ENCODE data around the gene PPT2. TPM values are rescaled to one million over a fixed set of nuclear protein-coding genes. Genes with fewer than 3 reads are reported as not detected.

Gene PPT2
- total RNA-seq, 1 experiment from 2014 or later = 46.3 TPM

- peaks cover 3 to 23% of the 10 kb centered on the region in 2 experiments; a peak in 2 of 4 replicates for H3K4me1 Mint-ChIP-seq
These were observed 12.6 kb downstream of the PPT2 start for GRCh38 chr6:32166411-32167061.

More at GRCh38 chr6:32166411-32167061, 12.6 kb downstream of the PPT2 start:
- Histone ChIP-seq H3K4me1 (ENCODE audit: insufficient read depth, low read length) (no peaks in the 10 kb centered on the region), H3K23ac (ENCODE audit: insufficient read length, low read depth, low read length) (no peak overlapping the region), H3K23me2 (ENCODE audit: insufficient read length, low read depth, low read length, poor library complexity, severe bottlenecking) (no peaks in the 10 kb centered on the region), H3K4me2 (ENCODE audit: insufficient read depth, insufficient read length, low read length) (no peak overlapping the region), H4K91ac (ENCODE audit: insufficient read length, low read depth, low read length) (no peak overlapping the region), H3K9ac (ENCODE audit: extremely low read depth, insufficient read length, low read length) (no peak overlapping the region), H3K79me1 (ENCODE audit: insufficient read depth, low read depth, low read length, poor library complexity, severe bottlenecking) (no peaks in the 10 kb centered on the region), H3T11ph (ENCODE audit: low read length) (no peak overlapping the region), H2BK20ac (ENCODE audit: low read depth, low read length, poor library complexity, severe bottlenecking) (no peak overlapping the region), H2AK5ac (ENCODE audit: insufficient read length, low read length) (no peak overlapping the region), H2BK120ac (ENCODE audit: low read depth, low read length, poor library complexity, severe bottlenecking) (no peak overlapping the region), H3K14ac (ENCODE audit: insufficient read depth, low read length) (no peak overlapping the region), H4K20me1 (ENCODE audit: control insufficient read depth, insufficient read depth, insufficient read length) (peaks cover 2% of the 10 kb centered on the region), H4K5ac (ENCODE audit: insufficient read length, low read depth, low read length) (no peak overlapping the region), H3K27ac (ENCODE audit: insufficient read length, low read depth, low read length) (no peak overlapping the region), H3K4ac (ENCODE audit: low read depth, low read length) (no peak overlapping the region), H2AFZ (ENCODE audit: low read length) (no peak overlapping the region), H3K18ac (ENCODE audit: insufficient read length, low read depth, low read length) (no peak overlapping the region), H2BK12ac (ENCODE audit: insufficient read length, low read depth, low read length) (no peak overlapping the region), H3K79me2 (ENCODE audit: insufficient read depth, low read length) (no peaks in the 10 kb centered on the region), H3K27me3 (ENCODE audit: insufficient read depth, low read length) (no peaks in the 10 kb centered on the region), H2BK5ac (ENCODE audit: insufficient read length, low read length) (no peak overlapping the region), H2BK15ac (ENCODE audit: low read depth, low read length) (no peak overlapping the region), H3K56ac (ENCODE audit: insufficient read length, low read depth, low read length) (no peak overlapping the region), H3K9me3 (ENCODE audit: control insufficient read depth, low read depth, low read length) (no peaks in the 10 kb centered on the region), H4K8ac (replicated peaks; ENCODE audit: insufficient read length, low read depth, low read length) (no peak overlapping the region)
- TF ChIP-seq, protein P1, sequence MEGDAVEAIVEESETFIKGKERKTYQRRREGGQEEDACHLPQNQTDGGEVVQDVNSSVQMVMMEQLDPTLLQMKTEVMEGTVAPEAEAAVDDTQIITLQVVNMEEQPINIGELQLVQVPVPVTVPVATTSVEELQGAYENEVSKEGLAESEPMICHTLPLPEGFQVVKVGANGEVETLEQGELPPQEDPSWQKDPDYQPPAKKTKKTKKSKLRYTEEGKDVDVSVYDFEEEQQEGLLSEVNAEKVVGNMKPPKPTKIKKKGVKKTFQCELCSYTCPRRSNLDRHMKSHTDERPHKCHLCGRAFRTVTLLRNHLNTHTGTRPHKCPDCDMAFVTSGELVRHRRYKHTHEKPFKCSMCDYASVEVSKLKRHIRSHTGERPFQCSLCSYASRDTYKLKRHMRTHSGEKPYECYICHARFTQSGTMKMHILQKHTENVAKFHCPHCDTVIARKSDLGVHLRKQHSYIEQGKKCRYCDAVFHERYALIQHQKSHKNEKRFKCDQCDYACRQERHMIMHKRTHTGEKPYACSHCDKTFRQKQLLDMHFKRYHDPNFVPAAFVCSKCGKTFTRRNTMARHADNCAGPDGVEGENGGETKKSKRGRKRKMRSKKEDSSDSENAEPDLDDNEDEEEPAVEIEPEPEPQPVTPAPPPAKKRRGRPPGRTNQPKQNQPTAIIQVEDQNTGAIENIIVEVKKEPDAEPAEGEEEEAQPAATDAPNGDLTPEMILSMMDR (conservative IDR thresholded peaks at IDR 0.05) = peak; percentile 57
- Mint-ChIP-seq H3K9me3 (no peaks in the 10 kb centered on the region), H3K4me3 (0 out of 5 replicates have a peak overlapping the region, but pooled peaks of 1 of the 2 experiments have one; percentile 14), H3K27ac (no peak overlapping the region), H3K27me3 (ENCODE audit: low read depth) (no peaks in the 10 kb centered on the region; the same call in 1 of the 2 replicates), H3K36me3 (ENCODE audit: insufficient read depth in 1 of 3, low read depth in 3 of 3) (peaks cover 46 to 81% (median 65%) of the 10 kb centered on the region in 3 experiments)
- no CpG with 5 or more reads among the region's 30 CpGs for WGBS (ENCODE audit: extremely low coverage, insufficient read length, low lambda C conversion rate)
- peak; percentile 91 for DNase-seq
